H1 (cell line): Measurements from ENCODE around the gene INPP5K. TPM values are rescaled to one million over a fixed set of nuclear protein-coding genes. Genes with fewer than 3 reads are reported as not detected.

ENCODE experiments used
- CHD2 ChIP-seq: IDR thresholded peaks from 2 replicates; pipeline ENCODE4 v1.6.1; 2012; ENCODE audit warnings: low read length, improper control_type of control experiment
- CTBP2 ChIP-seq: IDR thresholded peaks from 2 replicates; pipeline ENCODE4 v1.7.0; 2011; ENCODE audit warnings: borderline replicate concordance, mild to moderate bottlenecking, moderate library complexity, mixed read lengths, low read length; ENCODE audit not compliant: insufficient read depth, insufficient read length
- TBP ChIP-seq: IDR thresholded peaks from 2 replicates; pipeline ENCODE4 v1.6.1; 2011; ENCODE audit warnings: low read depth, low read length, improper control_type of control experiment
- polyA plus RNA-seq, 7 experiments: library from polyadenylated mRNA; depleted of rRNA in 3 of 7; stranded (reverse) in 5 of 7; unstranded in 2 of 7; fragments of >200 nt in 5 of 7; fragments of 200-250 nt in 2 of 7; gene quantifications; 1 replicate in 5 of 7; 2 replicates in 1 of 7; 4 replicates in 1 of 7; pipeline versions ENCODE4 v1.2.1 to v1.2.3, GENCODE V29; 2011 to 2013; ENCODE audit warnings: missing spikeins in 2 of 7, mixed read lengths in 2 of 7
- total RNA-seq: library from RNA; stranded (reverse); fragmentation: NEBNext Ultra II Directional; extraction: Animal tissue kit (Norgen Biotek cat#: 25700); gene quantifications from 2 replicates; pipeline ENCODE4 v1.2.1, GENCODE V29; 2021

Gene INPP5K
- total and polyA plus RNA-seq, 2 of the 8 experiments (the other 6 are each of a cell fraction or from before 2014, with no cell fraction given), result 21.0 to 24.1 TPM

- TF ChIP-seq CTBP2 (no peak), TBP (no peak), CHD2 (no peak)
- TF ChIP-seq, all 59 proteins: peak for 0
Measured at GRCh38 chr17:1488826-1489270, 27.6 kb downstream of the INPP5K start (continued).
